ENCODE data around the gene TBC1D32. TPM values are rescaled to one million over a fixed set of nuclear protein-coding genes. Genes with fewer than 3 reads are reported as not detected.
"Not testable (repeated sequence)": the region's sequence is repeated elsewhere in the genome, so short reads cannot be mapped to it uniquely, and the experiment has no call there.

TBC1D32 gene
- total RNA-seq, 1 experiment from 2014 or later: 2.6 TPM

- no peak for DNase-seq (ENCODE audit: low read depth)
Observed at GRCh38 chr6:121333196-121333595, 1.1 kb downstream of the TBC1D32 start.

DNA sequence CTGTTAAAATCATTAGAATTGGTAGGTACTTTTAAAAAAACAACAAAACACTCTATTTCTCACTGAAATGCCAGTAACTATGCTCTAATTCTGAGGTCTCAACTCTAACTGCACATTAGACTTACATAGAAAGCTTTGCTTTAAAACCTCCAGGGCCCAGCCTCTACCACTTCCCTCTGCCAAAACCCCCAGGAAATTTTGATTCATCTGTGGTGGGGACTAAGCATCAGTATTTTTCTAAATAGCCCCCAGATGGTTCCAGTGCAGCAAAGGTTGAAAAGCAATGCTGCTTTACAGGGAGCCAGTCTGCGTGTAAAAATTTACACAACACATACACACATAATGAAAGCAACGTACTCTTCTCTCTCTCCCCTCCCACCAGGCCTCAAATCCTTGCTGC is 3.8 kb downstream of the TBC1D32 start:
- no peak for DNase-seq (ENCODE audit: low read depth)

DNA sequence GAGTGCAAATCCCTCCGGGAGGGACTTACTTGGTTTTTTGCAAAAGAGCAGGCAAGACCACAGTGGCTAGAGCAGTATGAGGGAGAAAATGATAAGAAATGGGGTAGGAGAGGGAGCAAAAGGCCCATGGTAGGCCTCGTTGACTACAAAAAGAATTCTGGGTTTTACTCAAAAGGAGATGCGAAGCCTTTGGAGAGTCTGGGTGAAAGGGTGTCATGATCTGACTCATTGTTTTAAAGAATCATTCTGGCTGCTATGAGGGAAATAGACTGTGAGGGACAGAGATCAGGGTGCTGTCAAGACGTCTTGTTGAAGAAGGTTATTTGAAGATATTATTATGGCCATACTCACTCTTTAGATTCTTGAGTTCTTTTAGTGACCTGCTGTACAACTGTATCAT is 13.0 kb downstream of the TBC1D32 start:
- DNase-seq (ENCODE audit: low read depth): no peak

GRCh38 chr6:121319603-121320002 is 14.7 kb downstream of the TBC1D32 start:
- DNase-seq (ENCODE audit: low read depth): no peak

GRCh38 chr6:121319112-121319553 is 15.1 kb downstream of the TBC1D32 start:
- DNase-seq (ENCODE audit: low read depth): peak; percentile 5

DNA sequence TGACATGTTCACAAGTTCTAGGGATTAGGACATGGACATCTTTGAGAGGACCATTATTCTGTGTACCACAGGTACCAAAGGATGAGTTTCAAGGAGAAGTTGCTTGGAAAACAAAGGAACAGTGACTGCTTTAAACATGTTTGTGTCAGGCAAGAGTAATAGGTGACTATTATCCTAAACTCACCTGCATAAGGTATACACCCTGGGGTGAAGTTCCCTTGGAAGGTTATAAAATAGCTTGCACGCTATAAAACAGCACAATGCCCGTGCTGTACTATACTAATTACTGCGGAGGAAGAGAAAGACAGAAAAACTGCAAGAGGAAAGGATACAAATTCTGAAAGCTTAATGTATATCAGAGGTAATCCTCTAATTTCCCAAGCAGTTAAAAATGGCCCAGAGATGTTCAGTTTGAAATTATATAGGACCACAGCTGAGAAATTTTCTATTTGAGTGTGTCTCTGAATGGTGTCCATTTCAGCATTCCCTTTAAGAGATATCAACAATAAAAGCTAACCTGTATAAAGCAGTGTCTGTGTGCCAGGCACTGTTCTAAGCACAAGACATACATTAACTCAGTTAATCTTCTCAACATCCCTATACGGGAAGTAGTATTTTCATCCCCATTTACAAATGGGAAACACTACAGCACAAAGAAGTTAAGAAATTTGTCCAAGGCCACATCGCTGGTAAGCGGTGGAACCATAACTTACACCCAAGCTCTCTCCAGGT is 19.7 kb downstream of the TBC1D32 start:
- no peak for DNase-seq (ENCODE audit: low read depth)

- not testable (repeated sequence) for DNase-seq (ENCODE audit: low read depth)
Observed at GRCh38 chr6:121311814-121312213, 22.5 kb downstream of the TBC1D32 start.

DNA sequence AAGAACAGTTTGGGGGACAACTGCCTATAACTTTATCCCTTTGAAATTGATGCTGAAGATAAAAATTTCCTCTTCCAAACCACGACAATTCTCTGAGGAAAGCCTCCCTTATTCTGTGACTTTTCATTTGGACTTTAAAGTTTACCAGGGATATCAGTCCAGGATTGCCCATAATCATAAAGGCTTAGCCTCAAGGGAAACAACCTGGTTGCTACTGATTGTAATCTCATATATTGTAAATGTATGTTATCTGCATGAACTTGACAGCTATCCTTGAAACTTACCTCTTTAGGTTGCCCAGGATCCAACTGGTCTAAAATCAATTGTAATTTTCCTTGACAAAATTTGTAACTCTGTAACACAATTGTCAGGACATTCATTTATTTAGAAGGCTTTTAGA is 23.8 kb downstream of the TBC1D32 start:
- no peak for DNase-seq (ENCODE audit: low read depth)

GRCh38 chr6:121309768-121310469 is 24.4 kb downstream of the TBC1D32 start:
- peak; percentile 28 for DNase-seq (ENCODE audit: low read depth)

GRCh38 chr6:121305957-121306607 is 28.2 kb downstream of the TBC1D32 start:
- peak; percentile 37 for DNase-seq (ENCODE audit: low read depth)

DNA sequence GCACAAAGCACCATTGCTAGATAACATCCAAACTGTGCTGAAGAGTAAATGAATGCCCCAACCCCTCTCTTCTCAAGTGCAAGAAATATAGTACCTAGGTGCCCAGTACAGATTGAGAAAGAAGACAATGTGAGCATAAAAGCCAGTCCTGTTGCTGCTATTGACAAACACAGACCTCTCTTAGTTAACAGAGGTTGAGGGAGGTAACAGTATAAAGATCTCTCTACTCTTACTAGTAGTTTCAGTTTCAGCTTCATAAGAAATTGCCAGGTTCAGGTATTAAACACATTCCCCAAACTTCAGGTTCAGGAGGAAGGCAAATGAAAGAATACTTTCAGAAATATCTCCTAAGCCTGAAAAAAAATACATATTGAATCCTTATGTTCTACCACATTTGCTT is 31.4 kb downstream of the TBC1D32 start:
- no peak for DNase-seq (ENCODE audit: low read depth)

GRCh38 chr6:121301156-121301555 is 33.1 kb downstream of the TBC1D32 start:
- not testable (repeated sequence) for DNase-seq (ENCODE audit: low read depth)

DNA sequence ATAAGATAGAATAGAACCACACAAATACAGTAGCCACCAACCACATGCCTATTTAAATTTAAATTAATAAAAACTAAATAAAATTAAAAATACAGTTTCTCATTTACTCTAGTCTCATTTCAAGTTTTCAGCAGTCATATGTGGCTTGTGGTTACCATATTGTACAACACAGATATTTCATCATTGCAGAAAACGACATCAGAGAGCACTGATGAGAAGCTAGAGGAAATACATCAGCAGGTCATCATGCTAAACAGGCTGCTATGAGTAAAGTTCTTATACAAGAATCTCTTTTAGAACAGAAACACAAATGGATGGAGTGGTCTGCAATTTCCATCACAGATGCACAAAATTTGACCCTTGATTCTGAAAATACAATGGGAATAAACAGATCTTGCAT is 36.6 kb downstream of the TBC1D32 start:
- DNase-seq (ENCODE audit: low read depth): no peak

DNA sequence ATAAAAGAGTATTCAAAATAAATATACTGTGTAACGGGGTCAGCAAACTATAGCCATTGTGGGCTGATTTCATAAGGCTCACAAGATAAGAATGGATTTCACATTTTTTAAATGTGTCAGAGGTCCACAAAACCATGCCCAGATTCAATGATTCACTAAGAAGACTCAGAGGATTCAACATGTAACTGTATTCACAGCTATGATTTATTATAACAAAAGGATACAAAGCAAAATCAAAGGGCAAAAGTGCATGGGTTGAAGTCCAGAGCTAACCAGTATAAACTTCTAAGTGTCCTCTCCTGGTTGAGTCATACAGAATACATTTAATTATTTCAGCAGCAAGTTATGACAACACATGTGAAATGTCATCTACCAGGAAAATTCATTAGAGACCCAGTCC is 49.2 kb downstream of the TBC1D32 start:
- DNase-seq (ENCODE audit: low read depth): peak; percentile 45

- no peak for DNase-seq (ENCODE audit: low read depth)
Observed at GRCh38 chr6:121274666-121275295, 59.5 kb downstream of the TBC1D32 start.

- no peak for DNase-seq (ENCODE audit: low read depth)
Observed at GRCh38 chr6:121263742-121264141, 70.5 kb downstream of the TBC1D32 start.

- DNase-seq (ENCODE audit: low read depth): peak; percentile 25
Observed at GRCh38 chr6:121260651-121261102, 73.6 kb downstream of the TBC1D32 start.

- DNase-seq (ENCODE audit: low read depth): peak; percentile 66
Observed at GRCh38 chr6:121247386-121247785, 86.9 kb downstream of the TBC1D32 start.

DNA sequence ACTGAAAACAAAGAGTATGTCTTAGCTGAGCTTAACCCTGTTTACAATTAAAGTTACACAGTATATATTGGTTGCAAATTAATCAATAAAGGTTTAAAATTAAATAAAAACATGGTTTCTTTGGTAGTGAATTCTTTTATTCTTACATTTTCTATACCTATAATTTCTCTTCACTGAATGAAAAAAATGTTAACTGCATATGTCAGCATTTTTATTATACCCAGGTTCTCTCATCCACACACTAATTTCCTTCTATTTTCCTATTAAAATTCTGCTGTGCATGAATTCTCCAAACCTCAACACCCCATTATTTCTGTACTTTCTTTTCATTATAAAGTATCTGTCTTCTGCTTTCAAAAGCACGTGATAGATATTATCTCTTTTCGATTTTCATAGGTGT is 91.9 kb downstream of the TBC1D32 start:
- DNase-seq (ENCODE audit: low read depth): no peak

GRCh38 chr6:121237859-121238258 is 96.4 kb downstream of the TBC1D32 start:
- DNase-seq (ENCODE audit: low read depth): peak; percentile 2

DNA sequence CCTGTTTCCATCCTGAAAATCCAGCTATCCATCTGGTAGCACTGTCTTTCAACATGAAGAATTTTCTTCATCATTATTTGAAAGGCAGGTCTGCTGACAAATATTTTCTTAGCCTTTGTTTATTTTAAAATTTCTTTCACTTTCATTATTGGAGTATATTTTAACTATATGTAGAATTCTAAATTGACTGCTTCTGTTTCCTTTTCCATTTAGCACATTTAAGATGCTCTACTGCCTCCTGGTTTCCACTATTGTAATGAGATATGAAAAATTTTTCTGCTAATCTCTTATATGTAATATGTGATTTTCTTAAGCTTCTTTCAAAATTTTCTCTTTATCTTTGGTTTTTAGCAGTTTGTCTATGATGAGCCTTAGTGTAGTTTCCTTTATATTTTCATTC is 97.3 kb downstream of the TBC1D32 start:
- DNase-seq (ENCODE audit: low read depth): no peak

DNA sequence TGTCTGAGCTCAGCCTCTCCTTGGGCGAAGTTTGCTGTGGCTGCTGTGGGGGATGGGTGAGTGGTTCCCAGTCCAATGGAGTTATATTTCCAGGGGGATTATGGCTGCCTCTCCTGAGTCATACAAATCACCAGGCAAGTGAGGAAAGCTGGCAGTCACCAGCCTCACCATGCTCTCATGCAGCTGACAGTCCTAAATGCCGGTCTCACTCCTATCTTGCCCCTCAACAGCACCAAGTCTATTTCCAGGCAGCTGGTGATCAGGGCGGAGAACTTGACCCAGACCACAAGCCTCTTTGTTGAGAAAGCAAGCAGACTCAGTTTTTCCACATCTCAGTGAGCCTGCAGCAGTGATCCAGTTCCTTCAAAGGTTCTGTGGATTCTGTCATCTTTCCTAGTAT is 98.9 kb downstream of the TBC1D32 start:
- no peak for DNase-seq (ENCODE audit: low read depth)

All from M059J (cell line).